Measurements from ENCODE around the gene CD58. TPM values are rescaled to one million over a fixed set of nuclear protein-coding genes. Genes with fewer than 3 reads are reported as not detected.

The CD58 gene
- total and polyA plus RNA-seq, 9 donors, result 11.3 to 17.2 (median 12.4) TPM

Other genes starting within 250 kb of the CD58 start
- gene ATP1A1, start 197.8 kb downstream of the CD58 start, total RNA-seq, result 50.6 TPM
- 100 to 1,000 TPM; 116 to 151 (median 138) TPM for gene ATP1A1, start 197.8 kb downstream of the CD58 start, polyA plus RNA-seq (ENCODE audit: insufficient read depth in 1 of 8, insufficient read length in 8 of 8, low replicate concordance in 1 of 8)
- 29.8 TPM for gene IGSF3, start 96.7 kb upstream of the CD58 start, total RNA-seq
- gene IGSF3, start 96.7 kb upstream of the CD58 start, polyA plus RNA-seq (ENCODE audit: insufficient read depth in 1 of 8, insufficient read length in 8 of 8, low replicate concordance in 1 of 8), result 10 to 100 TPM; 25.9 to 46.4 (median 35.8) TPM
- gene CD2, start 183.4 kb upstream of the CD58 start, total RNA-seq, result 0.22 TPM
- under 1 TPM; 0.19 to 0.46 (median 0.31) TPM for gene CD2, start 183.4 kb upstream of the CD58 start, polyA plus RNA-seq (ENCODE audit: insufficient read depth in 1 of 8, insufficient read length in 8 of 8, low replicate concordance in 1 of 8)

Data from muscle of leg (tissue), 9 donors.